IMR-90 (cell line): ENCODE data around the gene RNF40. TPM values are rescaled to one million over a fixed set of nuclear protein-coding genes. Genes with fewer than 3 reads are reported as not detected.

Source experiments
- ATAC-seq: fragments of 200-7000 bp; cut with Tn5 transposase; 2 replicates; pipeline ENCODE4 v1.9.1; 2020; ENCODE audit warnings: low read depth, mild to moderate bottlenecking, moderate library complexity
- BruUV-seq: library from RNA; stranded (reverse); fragments of 400-500 nt; replicated peaks from 2 replicates; lab custom pipeline; 2021; lab: Mats Ljungman, UMichigan
- CTCF ChIA-PET: fragments of 300-600 bp; formaldehyde crosslinking; extraction: SDS; loops from one replicate; lab custom pipeline; 2021; ENCODE audit warnings: antibody characterized with exemption; lab: Yijun Ruan, JAX
- POLR2A ChIA-PET: fragments of 300-600 bp; sonication (Branson Sonifier 250); formaldehyde crosslinking; loops from one replicate; lab custom pipeline; 2022; ENCODE audit warnings: antibody characterized with exemption; ENCODE audit not compliant: unreplicated experiment; lab: Charles Lee
- DNase-seq: peaks from one replicate; pipeline ENCODE4 v3.0.0; 2013
- H2AFZ ChIP-seq: replicated peaks from 2 replicates; pipeline ENCODE3; 2013; ENCODE audit warnings: low read length, mild to moderate bottlenecking; ENCODE audit not compliant: poor library complexity
- H2AK5ac ChIP-seq: 2 replicates; pipeline ENCODE4 v1.6.1; 2013; ENCODE audit warnings: low read depth, low read length, inconsistent platforms
- H2AK9ac ChIP-seq: replicated peaks from 2 replicates; pipeline ENCODE3; 2013; ENCODE audit warnings: mild to moderate bottlenecking, low read depth, low read length, moderate library complexity; ENCODE audit not compliant: poor library complexity
- H2BK120ac ChIP-seq: 2 replicates; pipeline ENCODE4 v1.6.1; 2013; ENCODE audit warnings: low read depth, low read length, inconsistent platforms
- H2BK15ac ChIP-seq: 3 replicates; pipeline ENCODE4 v1.6.1; 2013; ENCODE audit warnings: low read depth, low read length, inconsistent platforms
- H2BK20ac ChIP-seq: 2 replicates; pipeline ENCODE4 v1.6.1; 2013; ENCODE audit warnings: low read depth, mild to moderate bottlenecking, inconsistent platforms, low read length, moderate library complexity
- H2BK5ac ChIP-seq: 2 replicates; pipeline ENCODE4 v1.6.1; 2013; ENCODE audit warnings: mild to moderate bottlenecking, low read depth, low read length, inconsistent platforms; ENCODE audit not compliant: poor library complexity, severe bottlenecking
- H3K14ac ChIP-seq: replicated peaks from 2 replicates; pipeline ENCODE4 v1.6.1; 2013; ENCODE audit warnings: low read depth, low read length, inconsistent platforms
- H3K18ac ChIP-seq: 2 replicates; pipeline ENCODE4 v1.6.1; 2013; ENCODE audit warnings: low read depth, low read length, control low read depth
- H3K23ac ChIP-seq: 2 replicates; pipeline ENCODE4 v1.6.1; 2013; ENCODE audit warnings: low read depth, low read length, inconsistent platforms
- H3K27ac ChIP-seq: 2 replicates; pipeline ENCODE4 v1.5.1; 2013; ENCODE audit warnings: mild to moderate bottlenecking, control low read depth, low read length; ENCODE audit not compliant: insufficient read depth
- H3K27me3 ChIP-seq: 2 replicates; pipeline ENCODE4 v1.6.1; 2013; ENCODE audit warnings: low read length; ENCODE audit not compliant: control insufficient read depth, insufficient read depth
- H3K36me3 ChIP-seq: 2 replicates; pipeline ENCODE4 v1.6.1; 2013; ENCODE audit warnings: low read length, mixed read lengths; ENCODE audit not compliant: control insufficient read depth, insufficient read depth
- H3K4ac ChIP-seq: 2 replicates; pipeline ENCODE4 v1.6.1; 2013; ENCODE audit warnings: low read depth, low read length, inconsistent platforms
- H3K4me1 ChIP-seq: 2 replicates; pipeline ENCODE4 v1.6.1; 2013; ENCODE audit warnings: low read length, mixed read lengths; ENCODE audit not compliant: control insufficient read depth, insufficient read depth
- H3K4me2 ChIP-seq: 2 replicates; pipeline ENCODE4 v1.6.1; 2013; ENCODE audit warnings: low read depth, mild to moderate bottlenecking, control low read depth, low read length, moderate library complexity
- H3K4me3 ChIP-seq: 2 replicates; pipeline ENCODE4 v1.5.1; 2013; ENCODE audit warnings: low read depth, mild to moderate bottlenecking, control low read depth, low read length, moderate library complexity; ENCODE audit not compliant: insufficient read depth
- H3K56ac ChIP-seq: 2 replicates; pipeline ENCODE4 v1.6.1; 2013; ENCODE audit warnings: low read length, inconsistent platforms; ENCODE audit not compliant: insufficient read depth; ENCODE audit errors: extremely low read depth
- H3K79me1 ChIP-seq, 2 experiments: 2 replicates each; pipeline ENCODE4 v1.6.1; 2013; ENCODE audit warnings: low read length in 2 of 2, inconsistent platforms in 1 of 2, low read depth in 1 of 2
- H3K9ac ChIP-seq: 2 replicates; pipeline ENCODE4 v1.6.1; 2013; ENCODE audit warnings: low read depth, low read length, control low read depth
- H3K9me1 ChIP-seq: 2 replicates; pipeline ENCODE4 v1.6.1; 2013; ENCODE audit warnings: low read length, inconsistent platforms; ENCODE audit not compliant: insufficient read depth
- H3K9me3 ChIP-seq: 2 replicates; pipeline ENCODE4 v1.6.1; 2013; ENCODE audit warnings: low read length; ENCODE audit not compliant: control insufficient read depth, insufficient read depth
- H4K20me1 ChIP-seq: 2 replicates; pipeline ENCODE4 v1.6.1; 2013; ENCODE audit warnings: low read length, inconsistent platforms; ENCODE audit not compliant: insufficient read depth
- H4K5ac ChIP-seq: 2 replicates; pipeline ENCODE4 v1.6.1; 2013; ENCODE audit warnings: mild to moderate bottlenecking, low read depth, low read length, control low read depth
- H4K8ac ChIP-seq, 2 experiments: 2 replicates each; pipeline ENCODE4 v1.6.1; 2013; ENCODE audit warnings: low read depth in 2 of 2, low read length in 2 of 2, control low read depth in 1 of 2, inconsistent platforms in 1 of 2
- H4K91ac ChIP-seq: 2 replicates; pipeline ENCODE4 v1.6.1; 2013; ENCODE audit warnings: low read depth, low read length, inconsistent platforms; ENCODE audit not compliant: insufficient read depth
- CTCF ChIP-seq: conservative IDR thresholded peaks from 2 replicates; pipeline ENCODE4 v1.5.1; 2012; ENCODE audit warnings: mild to moderate bottlenecking, low read depth, low read length, improper control_type of control experiment
- USF2 ChIP-seq: fragments of 150-350 bp; IDR thresholded peaks from 2 replicates; pipeline ENCODE4 v1.6.1; 2017; ENCODE audit warnings: mild to moderate bottlenecking, antibody characterized with exemption, low read length, low read depth
- WGBS, 2 experiments: methylation state at CpG; one replicate each; pipeline versions ENCODE4 v1.1.5 to v1.1.7; 2013; ENCODE audit warnings: missing lambda C conversion rate in 2 of 2; ENCODE audit not compliant: insufficient read length in 1 of 2; ENCODE audit errors: extremely low coverage in 2 of 2; 5-methylcytosine and 5-hydroxymethylcytosine counted together
- dilution Hi-C: fragments of 300-500 bp; cut with HindIII; formaldehyde crosslinking; loops from one replicate; pipeline ENCODE4 v1.14.3; 2018; ENCODE audit warnings: low sequenced_read_pairs; ENCODE audit not compliant: unreplicated experiment
- in situ Hi-C: fragments of 300-500 bp; cut with MboI; formaldehyde crosslinking; loops from 3 replicates; pipeline ENCODE4 v1.14.3; 2019; ENCODE audit warnings: low sequenced_read_pairs, inconsistent platforms, mixed read lengths
- intact Hi-C: fragments of 100-400 bp; cut with micrococcal nuclease; formaldehyde crosslinking; loops from 2 replicates; pipeline ENCODE4 v1.10.0; 2022
- polyA plus RNA-seq, 3 experiments: library from polyadenylated mRNA; depleted of rRNA; stranded (reverse); fragments of >200 nt; gene quantifications; 2 replicates each; pipeline ENCODE4 v1.2.3, GENCODE V29; 2012; ENCODE audit warnings: low replicate concordance in 1 of 3
- total RNA-seq: library from RNA; depleted of rRNA; stranded (reverse); fragments of >200 nt; gene quantifications from 2 replicates; pipeline ENCODE4 v1.2.3, GENCODE V29; 2012

RNF40 gene
- total and polyA plus RNA-seq, 2 of the 4 experiments (the other 2 are of a cell fraction): 46.7 to 72.4 TPM

GRCh38 chr16:30740364-30741251, 21.5 kb upstream of the RNF40 start:
- Histone ChIP-seq H4K20me1 (peaks cover 8% of the 10 kb centered on the region; the same call in 1 of the 2 replicates), H2AK5ac (peak overlapping the region; percentile 76), H3K27ac (0 out of 2 replicates have a peak overlapping the region, but pooled peaks have one; percentile 34), H3K79me1 (peaks cover 12 to 47% of the 10 kb centered on the region in 2 experiments), H2BK15ac (0 out of 3 replicates have a peak overlapping the region, but pooled peaks have one; percentile 6), H3K14ac (peak overlapping the region; percentile 43), H2AK9ac (peak overlapping the region; percentile 77), H3K4me3 (no peak overlapping the region; the same call in 1 of the 2 replicates), H3K23ac (peak overlapping the region; percentile 14), H3K27me3 (no peaks in the 10 kb centered on the region), H3K18ac (peak overlapping the region; percentile 56; the same call in 1 of the 2 replicates), H3K9me3 (no peaks in the 10 kb centered on the region), H4K8ac (peak overlapping the region in 1 of 2 experiments; percentile 27; a peak in 2 of 4 replicates), H2AFZ (no peak overlapping the region), H3K4me2 (peak overlapping the region; percentile 46; the same call in 1 of the 2 replicates), H3K9ac (no peak overlapping the region), H3K56ac (no peak overlapping the region), H3K4ac (peak overlapping the region; percentile 66; the same call in 1 of the 2 replicates), H4K5ac (peak overlapping the region; percentile 60; the same call in 1 of the 2 replicates), H3K36me3 (peaks cover 50% of the 10 kb centered on the region), H4K91ac (peak overlapping the region; percentile 23; the same call in 1 of the 2 replicates), H2BK5ac (peak overlapping the region; percentile 74), H3K9me1 (peaks cover 15% of the 10 kb centered on the region), H2BK120ac (peak overlapping the region; percentile 17; the same call in 1 of the 2 replicates), H2BK20ac (peak overlapping the region; percentile 4; the same call in 1 of the 2 replicates), H3K4me1 (peaks cover 14% of the 10 kb centered on the region)
- CTCF ChIA-PET: no interaction called here
- 57% methylated on average over 6 of the region's 8 CpGs; no CpG with 5 or more reads in 1 of the 2 experiments for WGBS, 2 experiments
- intact Hi-C loops (no loop called here), dilution Hi-C loops (no loop called here), in situ Hi-C loops (no loop called here)
- no TSS peak for BruUV-seq
- peak; percentile 55 for DNase-seq
- TF ChIP-seq CTCF (no peak), USF2 (peak; percentile 71)
- ATAC-seq: peak; percentile 69
- POLR2A ChIA-PET: no interaction called here
